HS-5 (cell line): ENCODE results near the gene FADS3.

Experiments
- DNase-seq: peaks from one replicate; pipeline ENCODE4 v3.0.0-alpha.2; 2012; ENCODE audit warnings: low read depth

Gene FADS3

DNA sequence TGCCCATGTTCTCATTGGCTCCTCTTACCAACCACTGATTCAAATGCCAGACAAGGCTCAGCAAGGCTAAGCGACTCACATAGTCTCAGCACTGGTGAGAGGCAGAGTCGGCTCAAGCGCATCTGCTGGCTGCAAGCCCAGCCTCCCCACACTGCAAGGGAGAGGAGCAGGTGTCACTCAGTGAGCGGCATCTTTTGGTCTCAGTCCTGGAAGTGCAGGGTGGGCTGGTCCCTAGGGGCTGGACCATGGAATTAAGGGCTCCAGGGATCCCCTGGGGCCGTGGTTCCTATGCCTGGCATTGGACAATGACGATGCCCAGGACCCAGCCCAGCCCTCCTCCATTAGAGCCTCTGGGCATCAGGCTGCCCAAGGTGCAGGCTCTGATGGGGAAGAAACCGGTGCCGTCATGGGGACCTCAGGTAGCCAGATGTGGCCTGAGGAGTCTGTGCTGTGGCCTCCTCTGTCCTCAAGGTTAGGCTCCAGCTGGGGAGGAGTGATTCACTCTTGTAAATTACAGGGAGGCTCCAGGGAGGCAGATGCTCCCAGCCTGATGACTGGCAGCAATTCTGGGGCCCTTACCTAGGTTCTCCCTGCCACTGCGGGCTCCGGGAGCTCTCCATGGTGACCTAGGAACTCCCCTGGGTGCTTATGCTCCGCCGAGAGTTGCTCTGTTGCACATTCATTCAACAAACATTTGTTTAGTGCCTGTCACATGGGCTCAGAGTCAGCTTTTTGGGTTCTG, 35.2 kb downstream of the FADS3 start:
- no peak for DNase-seq

DNA sequence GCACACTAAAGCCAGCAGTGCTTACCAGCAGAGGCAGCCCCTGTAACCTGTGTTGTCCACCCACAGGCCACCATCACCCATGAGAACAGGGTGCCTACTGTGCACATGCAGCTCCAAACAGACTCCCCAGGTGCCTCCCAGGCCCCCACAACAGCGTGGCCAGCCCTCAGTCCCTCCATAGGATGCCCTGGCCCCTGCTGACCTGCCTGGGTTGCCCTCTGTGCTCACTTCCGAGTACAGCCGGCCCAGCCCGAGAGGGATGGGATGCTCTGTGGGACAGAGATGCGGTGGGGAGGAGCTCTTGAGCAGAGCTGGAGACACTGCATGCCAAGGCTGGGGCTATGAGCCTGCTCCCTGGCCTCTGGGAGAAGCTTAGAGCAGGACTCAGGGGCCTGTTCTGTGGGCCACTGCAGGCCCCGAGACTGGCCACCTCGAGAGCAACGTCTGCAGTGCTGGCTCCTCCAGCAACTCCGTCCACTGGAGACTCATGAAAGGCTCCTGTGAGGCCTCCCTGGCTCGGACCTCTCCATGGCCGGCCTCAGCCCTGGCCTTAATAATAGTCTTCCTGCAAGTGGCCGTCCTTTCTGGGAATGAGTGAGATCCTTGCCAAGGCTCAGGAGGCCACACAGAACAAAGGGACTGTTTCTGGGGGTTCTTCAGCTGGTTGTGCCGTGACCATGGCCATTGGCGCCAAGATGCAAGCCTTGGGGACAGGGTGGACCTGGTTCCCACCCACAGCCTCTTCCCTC, 36.2 kb downstream of the FADS3 start:
- DNase-seq = no peak

DNA sequence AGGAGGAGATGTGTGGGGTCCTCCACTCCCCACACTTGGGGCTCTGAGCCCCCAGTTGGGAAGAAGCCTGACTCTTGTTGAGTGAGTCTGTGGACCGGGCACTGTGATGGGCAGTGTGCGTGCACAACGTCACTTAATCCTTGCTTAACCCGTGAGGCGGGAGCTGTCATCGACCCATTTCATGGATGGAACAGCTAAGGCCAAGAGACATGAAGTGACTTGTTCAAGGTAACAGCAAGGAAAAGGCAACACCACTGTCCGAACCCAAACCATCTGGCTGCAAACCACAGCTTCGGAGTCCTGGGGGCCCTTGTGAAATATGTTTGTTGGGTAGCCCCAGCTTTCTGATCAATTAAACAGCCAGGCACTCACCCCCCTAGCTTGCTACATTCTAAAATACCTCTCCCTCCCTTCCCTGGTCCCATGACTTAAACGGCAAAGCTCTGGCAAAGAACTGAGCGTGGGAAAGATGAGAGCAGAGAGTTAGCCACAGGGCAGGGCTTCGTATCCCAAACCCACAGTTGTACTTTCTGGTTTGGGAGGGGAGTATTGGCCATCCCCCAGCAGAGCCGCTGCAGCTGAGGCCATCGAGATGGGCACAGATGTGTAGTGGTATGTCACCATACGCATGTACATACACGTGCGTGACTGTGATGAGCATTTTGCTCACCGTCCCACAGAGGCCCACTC, 37.0 kb downstream of the FADS3 start:
- DNase-seq = no peak

DNA sequence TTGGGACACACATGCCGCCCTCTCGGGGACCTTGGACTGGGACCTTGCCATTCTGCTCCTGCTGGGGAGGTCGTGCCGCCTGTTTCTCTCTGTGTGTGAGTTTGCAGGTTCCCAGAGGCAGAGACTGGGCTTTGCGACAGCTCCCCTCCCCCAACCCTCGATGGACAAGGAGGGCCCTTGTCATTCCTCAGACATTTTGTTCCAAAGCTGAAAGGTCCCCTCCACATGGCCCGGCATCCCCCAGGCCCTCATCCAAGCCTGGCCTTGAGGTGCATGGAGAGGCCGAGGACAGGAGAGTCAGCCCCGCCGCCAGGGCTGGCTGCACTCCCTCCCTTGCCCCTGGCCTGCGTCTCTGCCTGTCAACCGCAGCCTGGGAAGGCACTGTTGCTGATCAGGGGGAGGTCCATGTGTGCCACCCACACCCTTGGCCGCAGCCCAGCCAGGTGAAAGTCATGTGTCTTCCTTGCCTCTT, 37.6 kb downstream of the FADS3 start:
- no peak for DNase-seq

DNA sequence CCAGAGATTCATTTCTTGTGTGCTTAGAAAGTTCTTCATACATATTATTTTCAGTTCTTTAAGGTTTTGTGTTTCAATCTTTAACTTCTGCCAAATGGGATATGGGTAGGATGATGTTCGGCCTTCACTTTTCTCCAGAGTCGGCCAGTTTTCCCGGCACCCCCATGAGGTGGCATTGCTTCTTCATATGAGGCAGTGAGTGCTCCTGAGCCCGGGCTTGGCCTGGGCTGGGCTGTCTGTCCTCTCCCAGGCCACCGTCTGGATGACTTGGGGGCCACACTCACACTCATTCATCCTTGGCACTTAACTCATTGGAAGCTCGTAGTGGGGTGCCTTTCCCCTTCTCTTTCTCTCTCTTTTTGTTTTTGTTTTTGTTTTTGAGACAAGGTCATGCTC, 39.4 kb downstream of the FADS3 start:
- DNase-seq = no peak

DNA sequence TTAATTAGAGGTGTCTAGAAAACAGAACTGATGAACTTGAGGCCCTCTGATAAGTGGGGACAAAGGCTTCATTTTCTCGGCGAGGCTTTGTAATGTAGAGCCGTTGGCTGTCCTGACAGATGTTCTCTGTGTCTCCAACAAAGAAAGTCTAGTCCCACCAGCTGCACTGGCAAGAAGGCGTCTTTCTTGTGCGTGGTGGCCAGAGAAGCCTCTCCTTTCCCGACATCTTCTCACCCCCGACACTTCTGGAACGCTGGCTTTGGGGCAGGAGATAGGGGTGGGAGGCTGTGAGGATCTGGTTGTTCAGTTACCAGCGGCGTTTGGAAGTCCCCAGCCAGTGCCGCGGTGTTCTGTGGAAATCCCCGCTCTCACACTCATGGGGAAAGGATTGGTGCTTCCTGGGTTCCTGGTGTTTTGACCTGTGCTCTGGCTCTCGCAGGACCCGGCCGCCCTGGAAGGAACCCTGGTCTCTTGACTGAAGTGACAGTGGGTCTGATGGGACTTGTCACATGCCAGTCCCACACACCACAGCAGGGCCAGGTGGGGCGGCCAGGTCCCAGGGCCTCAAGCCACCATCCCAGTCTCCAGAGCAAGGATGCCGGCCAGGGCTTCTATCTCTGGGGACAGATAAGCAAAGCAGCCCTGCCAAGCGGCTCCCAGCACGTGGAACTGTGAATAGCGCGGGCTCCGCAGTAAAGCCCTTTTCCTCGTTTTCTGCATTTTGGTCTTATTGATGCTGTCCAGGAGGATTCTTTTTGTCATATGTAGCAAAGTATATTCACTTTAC, 40.0 kb downstream of the FADS3 start:
- DNase-seq = no peak

DNA sequence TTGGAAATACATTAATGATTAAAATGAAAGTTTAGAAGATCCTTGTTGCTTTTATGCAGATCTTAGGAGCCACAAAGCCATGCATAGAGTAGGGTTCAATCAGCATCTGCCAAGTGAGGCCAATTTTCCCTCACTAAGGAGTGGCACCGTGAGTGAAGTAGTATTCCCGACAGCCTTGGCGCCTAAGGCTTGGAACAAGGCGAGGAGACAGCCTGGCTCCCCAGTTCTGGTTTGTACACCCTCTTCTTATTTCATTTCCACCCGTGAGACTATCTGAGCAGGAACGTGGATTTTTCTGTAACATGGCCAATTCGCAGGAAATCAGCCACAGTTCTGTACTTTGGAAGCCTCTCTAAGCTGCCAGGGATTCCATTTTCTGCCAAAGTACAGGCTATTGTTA, 40.7 kb downstream of the FADS3 start:
- DNase-seq = no peak

DNA sequence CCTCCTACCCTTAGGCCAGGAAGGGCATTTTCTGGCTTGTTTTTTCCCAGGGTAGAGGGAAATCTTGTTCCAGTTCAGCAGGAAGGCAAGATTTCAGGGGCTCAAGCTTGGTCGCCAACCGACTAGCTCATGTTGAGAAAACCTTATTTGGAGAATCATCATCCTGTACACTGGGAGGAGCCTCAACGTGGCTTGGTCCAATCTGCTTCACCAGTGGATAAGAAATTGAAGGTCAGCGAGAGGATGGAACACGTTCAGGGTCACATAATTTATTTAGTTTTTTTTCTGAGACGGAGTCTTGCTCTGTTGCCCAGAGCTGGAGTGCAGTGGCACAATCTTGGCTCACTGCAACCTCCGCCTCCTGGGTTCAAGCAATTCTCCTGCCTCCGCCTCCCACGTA, 42.7 kb downstream of the FADS3 start:
- DNase-seq = no peak

DNA sequence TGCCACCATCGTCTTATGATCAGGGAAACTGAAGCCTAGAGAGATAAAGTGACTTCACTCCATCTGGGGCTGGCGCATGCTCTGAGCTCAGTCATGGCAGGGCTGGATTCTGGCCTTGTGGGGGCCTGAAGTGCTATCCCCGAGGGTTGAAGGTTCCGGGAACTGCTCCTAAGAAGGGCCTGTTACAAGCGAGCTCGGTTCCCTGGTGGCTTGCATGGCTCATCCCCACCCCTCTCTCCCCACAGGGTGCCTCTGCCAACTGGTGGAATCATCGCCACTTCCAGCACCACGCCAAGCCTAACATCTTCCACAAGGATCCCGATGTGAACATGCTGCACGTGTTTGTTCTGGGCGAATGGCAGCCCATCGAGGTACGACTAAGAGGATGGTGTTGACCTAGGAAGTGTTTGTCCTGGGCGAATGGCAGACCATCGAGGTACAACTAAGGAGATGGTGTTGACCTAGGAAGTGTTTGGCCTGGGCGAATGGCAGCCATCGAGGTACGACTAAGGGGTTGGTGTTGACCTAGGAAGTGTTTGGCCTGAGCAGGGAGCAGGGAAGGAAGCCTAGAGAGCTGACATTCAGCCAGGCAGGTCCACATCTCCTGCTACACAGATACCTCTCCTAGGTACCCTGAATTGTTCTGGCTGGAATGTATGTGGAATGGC, 43.3 kb downstream of the FADS3 start:
- no peak for DNase-seq

DNA sequence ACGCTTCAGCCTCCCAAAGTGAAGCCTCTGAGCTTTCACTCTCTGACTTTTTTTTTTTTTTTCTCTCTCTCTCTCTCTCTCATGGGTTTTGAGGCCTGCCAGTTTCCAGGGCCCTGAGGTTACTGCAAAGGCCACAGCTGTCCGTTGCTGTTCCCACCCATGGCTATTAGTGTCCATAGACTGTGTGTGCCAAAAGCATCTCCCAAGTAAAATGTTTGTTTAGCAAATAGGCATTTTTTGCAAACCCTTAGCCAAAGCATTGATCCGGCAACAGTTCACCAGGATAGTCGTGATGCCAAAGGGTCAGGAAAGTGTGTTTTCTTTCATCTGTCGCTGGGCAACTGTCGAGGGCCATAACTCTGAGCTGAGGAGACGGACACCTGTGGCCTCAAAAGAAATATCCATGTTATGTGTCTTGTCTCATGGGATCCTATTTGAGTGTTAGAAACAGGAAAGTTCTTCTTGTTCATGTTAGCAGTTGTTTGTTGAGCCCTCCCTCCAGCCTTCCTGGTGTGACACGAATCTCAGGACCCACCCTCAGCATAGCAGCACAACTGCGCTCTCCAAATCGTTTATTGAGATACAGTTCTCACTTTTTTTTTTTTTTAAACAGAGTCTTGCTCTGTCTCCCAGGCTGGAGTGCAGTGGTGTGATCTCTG, 44.9 kb downstream of the FADS3 start:
- no peak for DNase-seq

DNA sequence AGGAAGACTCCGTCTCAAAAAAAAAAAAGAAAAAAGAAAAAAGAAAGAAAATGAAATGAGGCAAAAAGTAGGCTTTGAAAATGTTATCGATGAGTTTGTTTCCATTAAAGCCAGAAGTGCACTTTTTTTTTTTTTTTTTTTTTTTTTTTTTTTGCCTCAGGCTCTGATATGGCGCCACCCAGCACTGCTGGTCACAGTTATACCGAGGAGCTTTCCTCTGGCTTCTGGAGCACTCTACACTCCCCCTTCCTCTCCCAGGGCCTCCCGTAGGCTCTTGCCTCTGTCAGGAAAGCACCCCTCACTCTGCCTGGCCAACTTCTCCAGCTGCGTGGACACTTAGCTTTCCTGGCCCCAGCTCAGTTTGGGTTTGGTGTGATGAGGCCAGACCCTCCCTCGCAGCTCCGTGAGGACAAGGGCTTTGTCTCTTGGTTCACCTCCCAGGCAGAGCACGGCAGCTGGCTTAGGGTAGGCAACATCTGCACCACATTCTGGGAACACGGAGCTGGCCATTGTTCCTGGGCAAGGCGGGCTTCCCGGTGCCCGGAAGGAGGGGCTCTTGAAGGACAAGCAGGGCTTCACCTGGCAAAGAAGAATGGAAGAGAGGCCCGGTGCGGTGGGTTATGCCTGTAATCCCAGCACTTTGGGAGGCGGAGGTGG, 46.3 kb downstream of the FADS3 start:
- no peak for DNase-seq

DNA sequence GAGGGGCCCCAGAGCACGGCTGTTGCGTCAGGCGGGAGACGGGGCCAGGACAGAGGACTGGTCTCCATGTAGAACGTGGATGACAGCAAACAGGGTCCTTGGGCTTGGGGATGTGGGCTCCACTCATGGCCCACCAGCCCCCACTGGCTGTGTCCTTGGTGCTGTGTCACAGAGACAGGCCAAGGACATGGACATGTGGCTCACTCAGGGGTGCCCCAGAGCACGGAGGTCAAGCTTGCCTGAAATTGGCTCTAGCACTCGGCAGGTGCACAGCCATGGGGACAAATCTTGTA, 48.9 kb downstream of the FADS3 start:
- DNase-seq = no peak

DNA sequence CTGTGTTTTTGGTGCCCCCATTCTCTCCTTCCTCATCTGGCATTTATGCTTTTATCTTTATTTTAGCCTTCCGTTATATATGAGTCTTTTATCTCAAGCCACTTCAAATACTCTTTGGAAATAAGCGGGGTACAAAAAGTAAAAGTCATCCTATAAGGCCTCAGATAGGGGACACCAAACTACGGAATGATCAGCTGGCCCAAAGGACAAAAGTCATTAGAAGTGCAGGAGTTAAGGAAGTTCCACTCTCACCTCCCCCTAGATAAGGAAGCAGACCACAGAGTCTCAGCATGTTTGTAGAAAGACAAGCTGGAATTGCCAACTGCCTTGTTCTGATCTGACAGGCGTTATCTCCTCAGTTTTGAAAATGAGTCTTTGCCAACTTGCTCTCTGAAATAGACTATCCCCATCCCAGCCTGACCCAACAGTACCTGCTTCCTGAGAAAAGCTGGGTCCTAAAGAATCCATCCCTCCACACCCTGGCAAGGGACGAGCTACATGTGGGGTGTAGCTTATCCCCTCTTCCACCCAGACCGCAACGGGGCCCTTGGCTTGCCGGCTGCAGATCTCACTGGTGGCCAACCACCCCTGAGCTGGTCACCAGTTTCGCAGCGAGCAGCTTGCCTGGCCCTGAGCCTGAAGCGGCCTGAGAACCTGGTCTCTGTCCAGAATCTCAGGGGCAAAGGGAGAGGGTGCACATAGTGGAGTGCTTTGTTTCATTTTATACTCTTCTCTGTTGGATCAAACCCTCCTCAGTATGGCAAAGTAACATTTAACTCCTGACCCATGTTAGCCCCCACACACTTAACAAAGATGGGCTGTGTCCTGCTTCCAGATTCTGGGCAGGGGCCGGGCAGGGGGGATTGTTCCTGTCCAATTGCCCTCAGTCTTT, 49.5 kb downstream of the FADS3 start:
- no peak for DNase-seq

DNA sequence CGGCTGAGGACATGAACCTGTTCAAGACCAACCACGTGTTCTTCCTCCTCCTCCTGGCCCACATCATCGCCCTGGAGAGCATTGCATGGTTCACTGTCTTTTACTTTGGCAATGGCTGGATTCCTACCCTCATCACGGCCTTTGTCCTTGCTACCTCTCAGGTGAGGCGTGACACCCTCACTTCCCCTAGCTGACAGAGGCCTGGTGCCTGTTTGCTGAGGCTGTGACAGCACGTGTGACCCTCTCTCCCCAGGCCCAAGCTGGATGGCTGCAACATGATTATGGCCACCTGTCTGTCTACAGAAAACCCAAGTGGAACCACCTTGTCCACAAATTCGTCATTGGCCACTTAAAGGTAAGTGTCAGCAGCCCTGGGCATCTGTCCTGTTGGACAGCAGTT, 51.0 kb downstream of the FADS3 start:
- no peak for DNase-seq

DNA sequence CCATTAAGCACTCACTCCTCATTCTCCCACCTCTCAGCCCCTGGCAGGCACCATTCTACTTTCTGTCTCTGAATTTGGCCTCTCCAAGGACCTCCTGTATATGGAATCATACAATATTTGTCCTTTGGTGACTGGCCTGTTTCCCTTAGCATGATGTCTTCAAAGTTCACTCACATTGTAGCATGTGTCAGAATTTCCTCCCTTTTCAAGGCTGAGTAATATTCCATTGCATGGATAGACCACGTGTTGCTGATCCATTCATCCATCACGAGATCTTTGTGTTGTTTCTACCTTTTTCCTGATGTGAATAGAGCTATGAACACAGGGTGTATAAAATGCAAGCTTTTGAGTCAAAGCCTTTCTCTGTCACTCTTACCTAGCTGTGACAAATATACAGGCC, 51.6 kb downstream of the FADS3 start:
- no peak for DNase-seq

DNA sequence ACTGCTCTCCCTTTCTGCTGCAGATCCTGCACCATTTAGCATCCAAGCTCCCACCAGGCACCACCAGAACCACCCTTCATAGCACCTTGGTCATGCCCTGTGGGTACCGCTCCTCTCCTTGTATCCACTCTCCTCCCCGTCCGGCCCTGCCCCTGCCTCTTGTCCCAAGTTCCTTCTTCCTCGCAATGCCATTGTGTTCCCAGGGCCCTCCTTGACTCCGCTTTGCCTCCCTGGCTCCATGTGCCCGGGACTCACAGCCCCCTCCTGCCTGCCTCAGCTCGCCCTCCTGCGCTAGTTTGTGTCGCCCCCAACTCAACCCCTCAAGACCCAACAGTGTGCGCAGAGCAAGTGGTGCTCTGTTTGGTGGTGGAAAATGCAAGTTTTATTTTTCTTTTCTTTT, 52.4 kb downstream of the FADS3 start:
- no peak for DNase-seq

DNA sequence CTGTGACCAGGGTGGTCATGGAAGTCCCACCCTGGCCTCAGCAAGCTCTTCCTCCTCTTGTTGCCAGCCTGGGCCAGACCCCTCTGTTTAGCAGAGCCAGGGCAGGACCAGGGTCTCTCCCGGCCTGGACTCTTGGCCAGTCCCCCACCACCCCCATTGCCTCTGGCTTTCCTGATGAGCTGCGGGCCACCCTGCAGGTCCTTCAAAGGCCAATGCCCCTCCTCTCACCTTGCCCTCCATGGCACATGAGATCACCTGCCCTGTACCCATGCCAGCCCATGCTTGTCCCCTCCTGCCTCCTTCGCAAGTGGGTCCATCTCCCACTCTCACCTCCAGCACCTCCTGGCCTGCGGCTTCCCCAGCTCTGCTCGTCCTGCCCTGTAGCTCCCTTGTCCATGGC, 52.8 kb downstream of the FADS3 start:
- DNase-seq = no peak

DNA sequence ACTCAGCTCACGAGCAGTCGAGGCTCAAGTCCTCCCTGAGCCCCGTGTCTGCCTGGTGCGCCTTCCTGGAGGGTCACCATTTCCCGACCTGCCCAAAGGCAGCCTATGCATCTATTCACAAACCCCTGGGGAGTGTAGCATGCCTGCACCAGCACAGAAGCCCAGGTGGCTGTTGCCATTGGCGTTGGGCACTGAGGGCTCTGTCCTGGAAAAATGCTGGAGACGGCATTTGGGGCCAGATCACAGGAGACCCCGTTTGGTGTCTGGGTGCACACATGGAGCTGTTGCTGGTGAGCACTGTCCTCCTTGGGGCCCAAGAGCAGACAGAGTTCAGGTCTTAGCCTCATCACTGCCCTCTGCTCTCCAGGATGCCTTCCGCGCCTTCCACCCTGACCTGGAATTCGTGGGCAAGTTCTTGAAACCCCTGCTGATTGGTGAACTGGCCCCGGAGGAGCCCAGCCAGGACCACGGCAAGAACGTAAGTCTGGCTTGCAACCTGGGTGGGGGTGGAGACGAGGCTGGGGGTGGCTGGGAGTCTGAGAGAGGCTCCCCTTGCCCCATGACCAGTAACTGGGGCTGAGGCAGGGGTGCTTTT, 53.8 kb downstream of the FADS3 start:
- no peak for DNase-seq

DNA sequence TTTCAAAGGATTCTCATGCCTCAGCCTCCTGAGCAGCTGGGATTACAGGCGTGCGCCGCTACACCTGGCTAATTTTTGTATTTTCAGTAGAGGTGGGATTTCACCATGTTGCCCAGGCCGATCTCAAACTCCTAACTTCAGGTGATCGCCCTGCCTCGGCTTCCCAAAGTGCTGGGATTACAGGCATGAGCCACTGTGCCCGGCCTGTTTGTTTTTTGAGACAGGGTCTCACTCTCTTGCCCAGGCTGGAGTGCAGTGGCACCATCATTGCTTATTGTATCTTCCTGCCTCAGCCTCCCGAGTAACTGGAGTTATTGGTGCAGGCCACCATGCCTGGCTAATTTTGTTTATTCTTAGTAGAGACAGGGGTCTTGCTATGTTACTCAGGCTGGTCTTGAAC, 55.2 kb downstream of the FADS3 start:
- no peak for DNase-seq
